Vagina (tissue), 2 donors: ENCODE data around the gene FAM161B.

Experiments used
- CTCF ChIP-seq, 3 experiments: fragments of 450-650 bp in 2 of 3; fragments of 200-600 bp in 1 of 3; sonication (generic) in 1 of 3; IDR thresholded peaks; one replicate each; pipeline ENCODE4 v1.5.1; 2017 to 2019; ENCODE audit warnings: antibody characterized with exemption in 3 of 3, mild to moderate bottlenecking in 2 of 3, moderate library complexity in 2 of 3
- POLR2A ChIP-seq, 2 donors: fragments of 450-650 bp; IDR thresholded peaks; one replicate each; pipeline ENCODE4 v1.6.1; 2017; ENCODE audit warnings: antibody characterized with exemption in 2 of 2, mild to moderate bottlenecking in 2 of 2, moderate library complexity in 2 of 2
- POLR2AphosphoS5 ChIP-seq, 2 donors: sonication (generic); formaldehyde crosslinking; IDR thresholded peaks; one replicate each; pipeline ENCODE4 v1.9.0; 2017; ENCODE audit warnings: antibody characterized with exemption in 2 of 2, mild to moderate bottlenecking in 2 of 2, low read depth in 1 of 2; ENCODE audit not compliant: insufficient read depth in 1 of 2

- TF ChIP-seq POLR2A (IDR thresholded peaks at IDR 0.05) (peak in 1 of 2 donors; percentile 13), CTCF (IDR thresholded peaks at IDR 0.05) (no peak), POLR2AphosphoS5 (IDR thresholded peaks at IDR 0.05; ENCODE audit: insufficient read depth in 1 of 2, low read depth in 1 of 2) (peak; percentile 93 to 94)
Measured at GRCh38 chr14:73949752-73950734, at the start of gene FAM161B, which contains the start of gene COQ6.
